K562 (cell line): Measurements from ENCODE around the gene H2BK1. TPM values are rescaled to one million over a fixed set of nuclear protein-coding genes. Genes with fewer than 3 reads are reported as not detected.

Experiments
- CCNT2 ChIP-seq: IDR thresholded peaks from 2 replicates; pipeline ENCODE4 v1.6.1; 2011; ENCODE audit warnings: borderline replicate concordance, low read depth, mild to moderate bottlenecking, moderate library complexity, mixed read lengths, low read length; ENCODE audit not compliant: insufficient read length; ENCODE audit errors: extremely low read depth
- FOXP1 ChIP-seq: sonication (generic); formaldehyde crosslinking; IDR thresholded peaks from 2 replicates; pipeline ENCODE4 v1.8.0; 2022; ENCODE audit warnings: mild to moderate bottlenecking, missing genetic modification reagents
- ZBTB7A ChIP-seq: IDR thresholded peaks from 2 replicates; pipeline ENCODE4 v1.6.1; 2011; ENCODE audit warnings: low read depth, mild to moderate bottlenecking, low read length, moderate library complexity, borderline replicate concordance; ENCODE audit not compliant: control insufficient read depth
- ZNF384 ChIP-seq: IDR thresholded peaks from 2 replicates; pipeline ENCODE4 v1.6.1; 2012; ENCODE audit warnings: low read depth, low read length, improper control_type of control experiment
- ZNF586 ChIP-seq: fragments of 450-650 bp; formaldehyde crosslinking; conservative IDR thresholded peaks from 2 replicates; pipeline ENCODE4 v1.4.0; 2020; ENCODE audit warnings: mild to moderate bottlenecking, moderate library complexity
- ZNF766 ChIP-seq: fragments of 200-800 bp; sonication (Bioruptor generic); conservative IDR thresholded peaks from 2 replicates; pipeline ENCODE4 v1.6.1; 2016; ENCODE audit warnings: missing genetic modification characterization, missing compliant biosample characterization
- ZNF785 ChIP-seq: fragments of 250-450 bp; sonication (Bioruptor Pico); IDR thresholded peaks from 2 replicates; pipeline ENCODE4 v1.4.0; 2020; ENCODE audit warnings: mild to moderate bottlenecking
- polyA plus RNA-seq, 8 experiments: library from polyadenylated mRNA; depleted of rRNA in 4 of 8; stranded (reverse) in 5 of 8; unstranded in 3 of 8; fragments of >200 nt; fragmentation: Nextera tagmentation in 2 of 8; fragmentation: Illumina TruSeq in 1 of 8; extraction: Ambion mirVana in 2 of 8; extraction: Trizol in 1 of 8; gene quantifications; 2 replicates each; pipeline versions ENCODE4 v1.2.1 to v1.2.3, GENCODE V29; 2011 to 2014; ENCODE audit warnings: inconsistent platforms in 1 of 8, missing spikeins in 1 of 8
- total RNA-seq, 7 experiments: library from RNA; depleted of rRNA in 6 of 7; stranded (reverse); fragments of >200 nt in 6 of 7; fragmentation: Illumina TruSeq in 2 of 7; extraction: Trizol in 2 of 7; gene quantifications; 2 replicates each; pipeline versions ENCODE4 v1.2.1 to v1.2.3, GENCODE V29; 2011 to 2021; ENCODE audit warnings: low replicate concordance in 1 of 7
- TF ChIP-seq, protein P1 (sequence below): fragments of 450-650 bp; IDR thresholded peaks from 2 replicates; pipeline ENCODE4 v1.6.1; 2016; ENCODE audit warnings: borderline replicate concordance
- TF ChIP-seq, protein P2 (sequence below): sonication (generic); formaldehyde crosslinking; IDR thresholded peaks from 2 replicates; pipeline ENCODE4 v1.8.1; 2023; ENCODE audit warnings: mild to moderate bottlenecking, missing genetic modification reagents
- TF ChIP-seq, protein P3 (sequence below): fragments of 250-450 bp; sonication (Bioruptor Pico); IDR thresholded peaks from 2 replicates; pipeline ENCODE4 v1.4.0; 2020; ENCODE audit warnings: mild to moderate bottlenecking
- TF ChIP-seq, protein P4 (sequence below), 2 experiments: fragments of 450-650 bp in 1 of 2; sonication (generic) in 1 of 2; formaldehyde crosslinking; conservative IDR thresholded peaks; 2 replicates each; pipeline versions ENCODE4 v1.4.0 to v1.8.1; 2020 to 2022; ENCODE audit warnings: mild to moderate bottlenecking in 1 of 2, missing genetic modification reagents in 1 of 2
- TF ChIP-seq, protein P5 (sequence below), 2 experiments: fragments of 150-350 bp in 1 of 2; IDR thresholded peaks; 2 replicates each; pipeline ENCODE4 v1.6.1; 2012 to 2016; ENCODE audit warnings: low read depth in 2 of 2, low read length in 2 of 2, mild to moderate bottlenecking in 1 of 2, moderate library complexity in 1 of 2

The H2BK1 gene
- total and polyA plus RNA-seq, 9 of the 15 experiments (the other 6 are each of a cell fraction or from before 2014, with no cell fraction given), result not detected

DNA sequence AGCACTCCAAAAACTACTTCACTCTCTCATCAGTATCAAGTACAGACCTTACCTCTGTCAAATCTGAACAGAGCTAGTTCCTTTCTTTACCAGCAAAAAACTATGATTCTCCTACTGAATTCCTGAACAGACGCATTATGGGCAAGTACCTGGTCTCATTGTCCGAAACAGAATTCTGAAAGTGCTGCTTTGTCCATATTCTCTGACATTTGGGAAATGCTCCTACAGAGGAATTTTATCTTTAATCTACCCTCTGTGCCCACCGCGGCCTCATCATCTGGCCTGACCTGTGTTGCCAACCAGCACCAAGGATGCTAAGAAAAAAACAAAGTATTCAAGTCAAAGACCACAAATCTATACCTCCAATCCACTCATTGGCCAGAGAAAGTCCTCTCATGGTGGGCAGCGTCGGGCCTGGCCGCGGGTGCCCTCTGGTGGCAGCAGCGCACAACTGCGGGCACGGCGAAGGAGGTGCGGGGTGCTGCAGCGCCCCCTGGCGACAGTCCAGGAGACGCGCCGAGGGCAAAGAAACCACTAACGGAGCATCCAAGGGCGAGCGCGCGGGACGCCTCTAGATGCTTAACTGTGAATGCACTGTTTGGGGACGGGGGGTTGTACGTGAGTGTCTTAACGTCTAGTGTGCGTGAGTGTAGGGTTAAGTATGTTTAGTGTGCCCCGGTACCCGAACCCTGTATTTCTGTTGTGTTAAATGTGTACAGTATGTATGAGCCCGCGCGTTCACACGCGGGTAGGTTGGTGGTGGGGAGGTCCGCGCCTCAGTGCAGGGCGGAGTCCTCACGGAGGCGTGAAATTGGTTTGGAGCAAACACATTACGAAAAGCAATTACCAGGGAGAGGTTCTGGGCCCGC, 37.8 kb downstream of the H2BK1 start (continued):
- TF ChIP-seq, protein P1, sequence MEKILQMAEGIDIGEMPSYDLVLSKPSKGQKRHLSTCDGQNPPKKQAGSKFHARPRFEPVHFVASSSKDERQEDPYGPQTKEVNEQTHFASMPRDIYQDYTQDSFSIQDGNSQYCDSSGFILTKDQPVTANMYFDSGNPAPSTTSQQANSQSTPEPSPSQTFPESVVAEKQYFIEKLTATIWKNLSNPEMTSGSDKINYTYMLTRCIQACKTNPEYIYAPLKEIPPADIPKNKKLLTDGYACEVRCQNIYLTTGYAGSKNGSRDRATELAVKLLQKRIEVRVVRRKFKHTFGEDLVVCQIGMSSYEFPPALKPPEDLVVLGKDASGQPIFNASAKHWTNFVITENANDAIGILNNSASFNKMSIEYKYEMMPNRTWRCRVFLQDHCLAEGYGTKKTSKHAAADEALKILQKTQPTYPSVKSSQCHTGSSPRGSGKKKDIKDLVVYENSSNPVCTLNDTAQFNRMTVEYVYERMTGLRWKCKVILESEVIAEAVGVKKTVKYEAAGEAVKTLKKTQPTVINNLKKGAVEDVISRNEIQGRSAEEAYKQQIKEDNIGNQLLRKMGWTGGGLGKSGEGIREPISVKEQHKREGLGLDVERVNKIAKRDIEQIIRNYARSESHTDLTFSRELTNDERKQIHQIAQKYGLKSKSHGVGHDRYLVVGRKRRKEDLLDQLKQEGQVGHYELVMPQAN, result no peak
- TF ChIP-seq CCNT2, result peak; percentile 81
- TF ChIP-seq ZNF766 (CRISPR knock-in tag), result peak; percentile 86
- no peak for TF ChIP-seq ZNF785 (CRISPR knock-in tag)
- TF ChIP-seq ZNF586, result no peak
- TF ChIP-seq, protein P2, sequence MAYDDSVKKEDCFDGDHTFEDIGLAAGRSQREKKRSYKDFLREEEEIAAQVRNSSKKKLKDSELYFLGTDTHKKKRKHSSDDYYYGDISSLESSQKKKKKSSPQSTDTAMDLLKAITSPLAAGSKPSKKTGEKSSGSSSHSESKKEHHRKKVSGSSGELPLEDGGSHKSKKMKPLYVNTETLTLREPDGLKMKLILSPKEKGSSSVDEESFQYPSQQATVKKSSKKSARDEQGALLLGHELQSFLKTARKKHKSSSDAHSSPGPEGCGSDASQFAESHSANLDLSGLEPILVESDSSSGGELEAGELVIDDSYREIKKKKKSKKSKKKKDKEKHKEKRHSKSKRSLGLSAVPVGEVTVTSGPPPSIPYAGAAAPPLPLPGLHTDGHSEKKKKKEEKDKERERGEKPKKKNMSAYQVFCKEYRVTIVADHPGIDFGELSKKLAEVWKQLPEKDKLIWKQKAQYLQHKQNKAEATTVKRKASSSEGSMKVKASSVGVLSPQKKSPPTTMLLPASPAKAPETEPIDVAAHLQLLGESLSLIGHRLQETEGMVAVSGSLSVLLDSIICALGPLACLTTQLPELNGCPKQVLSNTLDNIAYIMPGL (CRISPR knock-in tag), result peak; percentile 98
- TF ChIP-seq, protein P3, sequence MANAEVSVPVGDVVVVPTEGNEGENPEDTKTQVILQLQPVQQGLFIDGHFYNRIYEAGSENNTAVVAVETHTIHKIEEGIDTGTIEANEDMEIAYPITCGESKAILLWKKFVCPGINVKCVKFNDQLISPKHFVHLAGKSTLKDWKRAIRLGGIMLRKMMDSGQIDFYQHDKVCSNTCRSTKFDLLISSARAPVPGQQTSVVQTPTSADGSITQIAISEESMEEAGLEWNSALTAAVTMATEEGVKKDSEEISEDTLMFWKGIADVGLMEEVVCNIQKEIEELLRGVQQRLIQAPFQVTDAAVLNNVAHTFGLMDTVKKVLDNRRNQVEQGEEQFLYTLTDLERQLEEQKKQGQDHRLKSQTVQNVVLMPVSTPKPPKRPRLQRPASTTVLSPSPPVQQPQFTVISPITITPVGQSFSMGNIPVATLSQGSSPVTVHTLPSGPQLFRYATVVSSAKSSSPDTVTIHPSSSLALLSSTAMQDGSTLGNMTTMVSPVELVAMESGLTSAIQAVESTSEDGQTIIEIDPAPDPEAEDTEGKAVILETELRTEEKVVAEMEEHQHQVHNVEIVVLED, result 0 out of 2 replicates have a peak, but pooled peaks have one; percentile 17
- TF ChIP-seq ZBTB7A, result peak; percentile 76
- TF ChIP-seq, protein P4, sequence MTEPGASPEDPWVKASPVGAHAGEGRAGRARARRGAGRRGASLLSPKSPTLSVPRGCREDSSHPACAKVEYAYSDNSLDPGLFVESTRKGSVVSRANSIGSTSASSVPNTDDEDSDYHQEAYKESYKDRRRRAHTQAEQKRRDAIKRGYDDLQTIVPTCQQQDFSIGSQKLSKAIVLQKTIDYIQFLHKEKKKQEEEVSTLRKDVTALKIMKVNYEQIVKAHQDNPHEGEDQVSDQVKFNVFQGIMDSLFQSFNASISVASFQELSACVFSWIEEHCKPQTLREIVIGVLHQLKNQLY (CRISPR knock-in tag; conservative IDR thresholded peaks at IDR 0.05), result peak in 1 of 2 experiments; percentile 62; a peak in 1 of 4 replicates
- peak; percentile 68 for TF ChIP-seq ZNF384
- TF ChIP-seq, protein P5, sequence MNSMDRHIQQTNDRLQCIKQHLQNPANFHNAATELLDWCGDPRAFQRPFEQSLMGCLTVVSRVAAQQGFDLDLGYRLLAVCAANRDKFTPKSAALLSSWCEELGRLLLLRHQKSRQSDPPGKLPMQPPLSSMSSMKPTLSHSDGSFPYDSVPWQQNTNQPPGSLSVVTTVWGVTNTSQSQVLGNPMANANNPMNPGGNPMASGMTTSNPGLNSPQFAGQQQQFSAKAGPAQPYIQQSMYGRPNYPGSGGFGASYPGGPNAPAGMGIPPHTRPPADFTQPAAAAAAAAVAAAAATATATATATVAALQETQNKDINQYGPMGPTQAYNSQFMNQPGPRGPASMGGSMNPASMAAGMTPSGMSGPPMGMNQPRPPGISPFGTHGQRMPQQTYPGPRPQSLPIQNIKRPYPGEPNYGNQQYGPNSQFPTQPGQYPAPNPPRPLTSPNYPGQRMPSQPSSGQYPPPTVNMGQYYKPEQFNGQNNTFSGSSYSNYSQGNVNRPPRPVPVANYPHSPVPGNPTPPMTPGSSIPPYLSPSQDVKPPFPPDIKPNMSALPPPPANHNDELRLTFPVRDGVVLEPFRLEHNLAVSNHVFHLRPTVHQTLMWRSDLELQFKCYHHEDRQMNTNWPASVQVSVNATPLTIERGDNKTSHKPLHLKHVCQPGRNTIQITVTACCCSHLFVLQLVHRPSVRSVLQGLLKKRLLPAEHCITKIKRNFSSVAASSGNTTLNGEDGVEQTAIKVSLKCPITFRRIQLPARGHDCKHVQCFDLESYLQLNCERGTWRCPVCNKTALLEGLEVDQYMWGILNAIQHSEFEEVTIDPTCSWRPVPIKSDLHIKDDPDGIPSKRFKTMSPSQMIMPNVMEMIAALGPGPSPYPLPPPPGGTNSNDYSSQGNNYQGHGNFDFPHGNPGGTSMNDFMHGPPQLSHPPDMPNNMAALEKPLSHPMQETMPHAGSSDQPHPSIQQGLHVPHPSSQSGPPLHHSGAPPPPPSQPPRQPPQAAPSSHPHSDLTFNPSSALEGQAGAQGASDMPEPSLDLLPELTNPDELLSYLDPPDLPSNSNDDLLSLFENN (IDR thresholded peaks at IDR 0.05; ENCODE audit: low read depth in 2 of 2, low read length in 2 of 2), result peak; percentile 62 to 68; a peak in 2 of 4 replicates
- TF ChIP-seq FOXP1 (CRISPR knock-in tag), result peak; percentile 79
